Frontal cortex (tissue), 4 donors: ENCODE data around the gene C17orf78. TPM values are rescaled to one million over a fixed set of nuclear protein-coding genes. Genes with fewer than 3 reads are reported as not detected.
"Not testable (repeated sequence)": the region's sequence is repeated elsewhere in the genome, so short reads cannot be mapped to it uniquely, and the experiment has no call there.

Experiments used
- DNase-seq, 2 donors: peaks; one replicate each; pipeline ENCODE4 v3.0.0; 2012; ENCODE audit warnings: low spot score in 2 of 2
- FAIRE-seq: peaks from 2 replicates; lab custom pipeline; 2012; peaks lifted over from hg19 to GRCh38; lab: Jason Lieb, UNC
- total RNA-seq: library from RNA; depleted of rRNA; stranded (reverse); fragments of >200 nt; gene quantifications from one replicate; pipeline ENCODE4 v1.2.3, GENCODE V29; 2014
- donor health status: control.
- donor health status: control.
- donor health status: control.

Gene C17orf78
- total RNA-seq = not detected

GRCh38 chr17:37375706-37376105 lies at the start of gene C17orf78:
C17orf78 (plus strand) TSS chr17:37375985; CDS start chr17:37376093, 108 bp downstream.
- DNase-seq (no peak), FAIRE-seq (no peak)

GRCh38 chr17:37327341-37328090 lies 48.3 kb upstream of the C17orf78 start:
- DNase-seq = no peak
- FAIRE-seq = no peak

- no peak for DNase-seq
- FAIRE-seq = no peak
Observed at GRCh38 chr17:37338847-37339246, 36.9 kb upstream of the C17orf78 start.

GRCh38 chr17:37339321-37339720 lies 36.5 kb upstream of the C17orf78 start:
- FAIRE-seq (no peak), DNase-seq (no peak)

- DNase-seq (no peak), FAIRE-seq (no peak)
Observed at GRCh38 chr17:37340804-37341203, 35.0 kb upstream of the C17orf78 start.

- no peak for FAIRE-seq
- DNase-seq = no peak
Observed at GRCh38 chr17:37342589-37342988, 33.2 kb upstream of the C17orf78 start.

- FAIRE-seq (no peak), DNase-seq (no peak)
Observed at GRCh38 chr17:37344519-37344918, 31.3 kb upstream of the C17orf78 start.

GRCh38 chr17:37346863-37347402 lies 28.9 kb upstream of the C17orf78 start:
- FAIRE-seq = not testable (repeated sequence)

GRCh38 chr17:37356796-37357569 lies 18.8 kb upstream of the C17orf78 start:
- not testable (repeated sequence) for FAIRE-seq, DNase-seq

More at GRCh38 chr17:37346863-37347402, 28.9 kb upstream of the C17orf78 start:
- not testable (repeated sequence) for DNase-seq

- DNase-seq (peak; percentile 54 to 56), FAIRE-seq (no peak)
Observed at GRCh38 chr17:37358098-37358829, 17.5 kb upstream of the C17orf78 start.

GRCh38 chr17:37358830-37359681 lies 16.7 kb upstream of the C17orf78 start:
- FAIRE-seq = no peak
- DNase-seq = peak; percentile 95 to 96

GRCh38 chr17:37359682-37360188 lies 16.1 kb upstream of the C17orf78 start:
- DNase-seq (peak in 1 of 2 donors; percentile 29), FAIRE-seq (no peak)

GRCh38 chr17:37360632-37361031 lies 15.2 kb upstream of the C17orf78 start:
- DNase-seq (no peak), FAIRE-seq (no peak)

GRCh38 chr17:37361543-37361942 lies 14.2 kb upstream of the C17orf78 start:
- FAIRE-seq (no peak), DNase-seq (no peak)

GRCh38 chr17:37365589-37365988 lies 10.2 kb upstream of the C17orf78 start:
- no peak for FAIRE-seq
- DNase-seq = no peak

GRCh38 chr17:37368577-37368976 lies 7.2 kb upstream of the C17orf78 start:
- no peak for FAIRE-seq

GRCh38 chr17:37373530-37374159 lies 2.1 kb upstream of the C17orf78 start:
- FAIRE-seq (no peak), DNase-seq (peak; percentile 39 to 73)

More at GRCh38 chr17:37368577-37368976, 7.2 kb upstream of the C17orf78 start:
- DNase-seq = no peak

- DNase-seq (no peak), FAIRE-seq (no peak)
Observed at GRCh38 chr17:37382056-37382455, 6.3 kb downstream of the C17orf78 start.
